Suprapubic skin (tissue), 3 donors: ENCODE results near the gene PCP4L1.

Experiments
- CTCF ChIP-seq, 2 donors: fragments of 200-600 bp in 1 of 2; fragments of 450-650 bp in 1 of 2; sonication (generic) in 1 of 2; IDR thresholded peaks; one replicate each; pipeline ENCODE4 v1.5.1; 2016 to 2019; ENCODE audit warnings: antibody characterized with exemption in 2 of 2, mild to moderate bottlenecking in 1 of 2, moderate library complexity in 1 of 2
- POLR2A ChIP-seq, 2 donors: fragments of 450-650 bp; IDR thresholded peaks; one replicate each; pipeline ENCODE4 v1.6.1; 2017; ENCODE audit warnings: antibody characterized with exemption in 2 of 2, mild to moderate bottlenecking in 2 of 2, moderate library complexity in 2 of 2

DNA sequence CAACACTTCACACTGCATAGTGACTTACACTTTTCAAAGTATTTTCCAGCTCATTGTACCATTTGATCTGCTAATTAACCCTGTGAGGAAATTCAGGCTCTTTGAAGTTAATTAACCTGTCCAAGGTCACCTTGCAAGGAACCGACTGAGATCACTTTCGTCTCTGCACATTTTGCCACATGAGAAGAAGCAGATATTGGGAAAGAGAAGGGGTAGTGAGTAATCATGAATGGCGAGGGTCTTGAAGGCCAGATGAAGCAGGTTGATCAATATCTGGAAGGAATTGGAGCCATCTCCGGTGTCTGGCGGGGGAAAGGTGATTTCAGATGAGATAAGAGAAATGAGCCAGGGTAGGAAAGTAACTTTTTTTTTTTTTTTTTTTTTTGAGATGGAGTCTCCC lies 38.5 kb upstream of the PCP4L1 start:
- TF ChIP-seq CTCF (IDR thresholded peaks at IDR 0.05) (no peak), POLR2A (IDR thresholded peaks at IDR 0.05) (no peak)
